ENCODE data around the gene STXBP5. TPM values are rescaled to one million over a fixed set of nuclear protein-coding genes. Genes with fewer than 3 reads are reported as not detected.

Gene STXBP5
- total RNA-seq, 1 donor, result 144 TPM

DNA sequence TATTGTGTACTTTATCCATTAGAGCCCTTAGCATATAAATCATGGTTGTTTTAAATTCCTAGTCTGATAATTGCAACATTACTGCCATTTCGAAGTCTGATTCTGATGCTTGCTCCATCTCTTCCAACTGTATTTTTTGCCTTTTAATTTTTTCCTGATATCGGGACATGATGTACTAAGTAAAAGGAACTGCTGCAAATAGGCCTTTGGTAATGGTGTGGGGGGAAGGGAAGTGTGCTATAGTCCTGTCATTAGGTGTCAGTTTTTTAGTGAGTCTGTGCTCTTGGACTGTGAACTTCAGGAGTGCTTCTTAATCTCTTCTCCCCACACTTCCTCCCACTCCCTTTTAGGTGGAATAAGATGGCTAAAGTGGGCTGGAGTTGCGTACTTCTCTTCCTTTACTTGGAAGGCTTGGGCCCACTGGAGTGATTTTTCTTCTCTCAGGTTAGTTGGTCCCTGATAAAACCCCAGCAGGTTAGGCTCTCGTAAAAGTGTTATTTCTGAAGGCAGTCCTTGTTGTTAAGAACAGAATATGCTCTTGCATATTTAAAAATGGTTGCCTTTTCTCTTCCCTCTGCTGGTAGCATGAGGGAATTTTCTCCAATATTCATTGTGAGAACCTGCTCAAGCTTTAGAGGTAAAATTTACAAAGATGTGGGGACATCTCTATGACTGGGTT, 18.1 kb downstream of the STXBP5 start:
- Histone ChIP-seq H4K20me1 (ENCODE audit: insufficient read depth, low read length) (peaks cover 8% of the 10 kb centered on the region), H3K4me1 (ENCODE audit: insufficient read depth, low read length) (peaks cover 2% of the 10 kb centered on the region), H3K27ac (ENCODE audit: low read depth, low read length) (no peak overlapping the region), H3K36me3 (ENCODE audit: insufficient read depth, low read length) (peaks cover 28% of the 10 kb centered on the region), H3K27me3 (ENCODE audit: insufficient read depth, low read length) (no peaks in the 10 kb centered on the region), H3K9me3 (ENCODE audit: low read depth, low read length) (no peaks in the 10 kb centered on the region), H3K4me2 (ENCODE audit: insufficient read depth, low read length) (no peak overlapping the region), H2AFZ (ENCODE audit: low read length) (no peak overlapping the region), H3K4me3 (ENCODE audit: insufficient read depth, low read length) (no peak overlapping the region), H3K79me2 (ENCODE audit: insufficient read depth, low read length) (peaks cover 95% of the 10 kb centered on the region)
- TF ChIP-seq, protein P1, sequence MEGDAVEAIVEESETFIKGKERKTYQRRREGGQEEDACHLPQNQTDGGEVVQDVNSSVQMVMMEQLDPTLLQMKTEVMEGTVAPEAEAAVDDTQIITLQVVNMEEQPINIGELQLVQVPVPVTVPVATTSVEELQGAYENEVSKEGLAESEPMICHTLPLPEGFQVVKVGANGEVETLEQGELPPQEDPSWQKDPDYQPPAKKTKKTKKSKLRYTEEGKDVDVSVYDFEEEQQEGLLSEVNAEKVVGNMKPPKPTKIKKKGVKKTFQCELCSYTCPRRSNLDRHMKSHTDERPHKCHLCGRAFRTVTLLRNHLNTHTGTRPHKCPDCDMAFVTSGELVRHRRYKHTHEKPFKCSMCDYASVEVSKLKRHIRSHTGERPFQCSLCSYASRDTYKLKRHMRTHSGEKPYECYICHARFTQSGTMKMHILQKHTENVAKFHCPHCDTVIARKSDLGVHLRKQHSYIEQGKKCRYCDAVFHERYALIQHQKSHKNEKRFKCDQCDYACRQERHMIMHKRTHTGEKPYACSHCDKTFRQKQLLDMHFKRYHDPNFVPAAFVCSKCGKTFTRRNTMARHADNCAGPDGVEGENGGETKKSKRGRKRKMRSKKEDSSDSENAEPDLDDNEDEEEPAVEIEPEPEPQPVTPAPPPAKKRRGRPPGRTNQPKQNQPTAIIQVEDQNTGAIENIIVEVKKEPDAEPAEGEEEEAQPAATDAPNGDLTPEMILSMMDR (IDR thresholded peaks at IDR 0.05; ENCODE audit: extremely low read depth, low read depth, low read length), result peak; percentile 49
- peak; percentile 34 for DNase-seq (ENCODE audit: insufficient read length, low spot score, missing footprints)

DNA sequence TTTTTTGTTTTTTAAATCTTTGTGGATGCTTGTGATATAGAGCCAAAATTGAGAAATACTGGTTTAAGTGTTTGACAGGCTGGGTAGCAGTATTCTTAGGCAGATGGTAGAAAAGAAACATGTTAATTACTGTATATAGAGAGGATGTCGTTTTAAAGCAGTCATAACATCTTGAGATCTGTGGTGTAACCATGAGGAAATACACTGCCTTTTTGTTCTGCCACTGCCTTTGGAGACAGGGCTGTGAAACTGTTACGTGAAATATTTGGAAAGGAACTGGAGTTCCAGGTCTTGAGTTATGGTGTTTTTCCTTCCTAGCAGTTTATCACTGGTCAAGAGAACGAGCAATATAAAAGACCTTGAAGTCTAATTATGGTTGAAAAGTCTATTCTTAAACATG, 19.5 kb downstream of the STXBP5 start:
- DNase-seq (ENCODE audit: insufficient read length, low spot score, missing footprints), result no peak

DNA sequence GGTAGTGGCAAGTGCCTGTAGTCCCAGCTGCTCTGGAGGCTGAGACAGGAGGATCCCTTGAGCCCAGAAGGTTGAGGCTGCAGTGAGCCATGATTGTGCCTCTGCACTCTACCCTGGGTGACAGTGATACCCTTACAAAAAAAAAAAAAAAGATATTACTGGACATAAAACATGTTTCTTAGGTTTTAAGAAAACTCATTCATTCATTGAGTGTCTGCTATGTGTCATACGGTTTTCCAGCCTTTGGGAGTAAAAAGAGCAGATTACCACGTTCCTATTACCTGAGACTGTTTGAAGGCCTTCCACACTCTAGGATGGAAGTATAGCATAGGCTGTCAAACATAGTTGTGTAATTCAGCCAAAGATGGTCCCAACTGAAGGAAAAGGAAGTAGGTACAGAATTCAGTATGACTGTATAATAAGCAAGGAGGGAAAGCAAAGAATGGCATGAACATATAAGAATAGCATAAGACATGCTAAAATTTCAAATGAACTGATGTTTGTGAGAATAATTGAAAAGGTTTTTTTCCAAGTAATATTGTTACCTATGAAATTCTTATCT, 22.0 kb downstream of the STXBP5 start:
- peaks cover 2% of the 10 kb centered on the region for H3K4me1 ChIP-seq (ENCODE audit: insufficient read depth, low read length)
- H3K27me3 ChIP-seq (ENCODE audit: insufficient read depth, low read length), result no peaks in the 10 kb centered on the region
- no peak for DNase-seq (ENCODE audit: insufficient read length, low spot score, missing footprints)
- TF ChIP-seq, protein P1 (IDR thresholded peaks at IDR 0.05; ENCODE audit: extremely low read depth, low read depth, low read length), result no peak
- H2AFZ ChIP-seq (ENCODE audit: low read length), result no peak overlapping the region
- H4K20me1 ChIP-seq (ENCODE audit: insufficient read depth, low read length), result peaks cover 8% of the 10 kb centered on the region
- peaks cover 94% of the 10 kb centered on the region for H3K79me2 ChIP-seq (ENCODE audit: insufficient read depth, low read length)
- H3K4me3 ChIP-seq (ENCODE audit: insufficient read depth, low read length), result no peak overlapping the region
- H3K9me3 ChIP-seq (ENCODE audit: low read depth, low read length), result no peaks in the 10 kb centered on the region
- no peak overlapping the region for H3K27ac ChIP-seq (ENCODE audit: low read depth, low read length)
- no peak overlapping the region for H3K4me2 ChIP-seq (ENCODE audit: insufficient read depth, low read length)
- H3K36me3 ChIP-seq (ENCODE audit: insufficient read depth, low read length), result peaks cover 20% of the 10 kb centered on the region

More for the DNA sequence above, 19.5 kb downstream of the STXBP5 start:
- H2AFZ ChIP-seq (ENCODE audit: low read length), result no peak overlapping the region
- no peak overlapping the region for H3K4me2 ChIP-seq (ENCODE audit: insufficient read depth, low read length)
- no peaks in the 10 kb centered on the region for H3K27me3 ChIP-seq (ENCODE audit: insufficient read depth, low read length)
- peaks cover 8% of the 10 kb centered on the region for H4K20me1 ChIP-seq (ENCODE audit: insufficient read depth, low read length)
- no peak overlapping the region for H3K27ac ChIP-seq (ENCODE audit: low read depth, low read length)
- H3K4me3 ChIP-seq (ENCODE audit: insufficient read depth, low read length), result no peak overlapping the region
- peaks cover 2% of the 10 kb centered on the region for H3K4me1 ChIP-seq (ENCODE audit: insufficient read depth, low read length)
- H3K9me3 ChIP-seq (ENCODE audit: low read depth, low read length), result no peaks in the 10 kb centered on the region
- H3K36me3 ChIP-seq (ENCODE audit: insufficient read depth, low read length), result peaks cover 20% of the 10 kb centered on the region
- peaks cover 94% of the 10 kb centered on the region for H3K79me2 ChIP-seq (ENCODE audit: insufficient read depth, low read length)
- TF ChIP-seq, protein P1 (IDR thresholded peaks at IDR 0.05; ENCODE audit: extremely low read depth, low read depth, low read length), result no peak

DNA sequence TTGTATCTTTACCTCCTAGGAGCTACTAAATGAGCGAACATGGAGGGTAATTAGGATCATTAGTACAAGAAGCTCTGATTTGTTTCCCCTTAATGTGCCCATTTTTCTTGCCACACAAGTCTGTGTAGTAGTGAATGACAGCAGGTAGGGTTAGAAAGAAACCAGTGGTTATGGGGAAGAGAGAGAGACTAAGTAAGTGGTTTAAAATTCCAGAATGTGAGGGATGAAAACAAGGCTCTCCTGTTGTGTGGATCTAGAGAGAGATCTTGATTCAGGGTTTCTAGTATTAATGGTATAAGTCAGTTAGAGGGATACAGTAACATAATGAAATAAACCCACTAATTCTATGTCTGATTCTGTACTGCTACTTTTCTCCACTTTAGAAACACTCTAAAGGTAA, 22.7 kb downstream of the STXBP5 start:
- H3K79me2 ChIP-seq (ENCODE audit: insufficient read depth, low read length), result peaks cover 93% of the 10 kb centered on the region
- H3K27ac ChIP-seq (ENCODE audit: low read depth, low read length), result no peak overlapping the region
- TF ChIP-seq, protein P1 (IDR thresholded peaks at IDR 0.05; ENCODE audit: extremely low read depth, low read depth, low read length), result no peak
- peaks cover 20% of the 10 kb centered on the region for H3K36me3 ChIP-seq (ENCODE audit: insufficient read depth, low read length)
- no peak overlapping the region for H3K4me3 ChIP-seq (ENCODE audit: insufficient read depth, low read length)
- no peaks in the 10 kb centered on the region for H3K27me3 ChIP-seq (ENCODE audit: insufficient read depth, low read length)
- no peaks in the 10 kb centered on the region for H3K9me3 ChIP-seq (ENCODE audit: low read depth, low read length)
- no peak for DNase-seq (ENCODE audit: insufficient read length, low spot score, missing footprints)
- peaks cover 8% of the 10 kb centered on the region for H4K20me1 ChIP-seq (ENCODE audit: insufficient read depth, low read length)
- H3K4me1 ChIP-seq (ENCODE audit: insufficient read depth, low read length), result no peaks in the 10 kb centered on the region
- H2AFZ ChIP-seq (ENCODE audit: low read length), result no peak overlapping the region
- no peak overlapping the region for H3K4me2 ChIP-seq (ENCODE audit: insufficient read depth, low read length)

Measured in osteoblast (primary cell).